WTC11 (cell line): ENCODE measurements around the gene MORN1.

ENCODE experiments used
- CTCF ChIP-seq: fragments of 200-600 bp; IDR thresholded peaks from 2 replicates; pipeline ENCODE4 v1.8.0; 2022; ENCODE audit warnings: antibody characterized with exemption
- NFYB ChIP-seq: sonication (generic); formaldehyde crosslinking; conservative IDR thresholded peaks from 2 replicates; pipeline ENCODE4 v1.8.0; 2022; ENCODE audit warnings: low read depth, missing genetic modification reagents
- SP1 ChIP-seq: sonication (generic); formaldehyde crosslinking; conservative IDR thresholded peaks from 2 replicates; pipeline ENCODE4 v1.8.1; 2022; ENCODE audit warnings: missing genetic modification reagents
- TF ChIP-seq, protein P1 (sequence below): sonication (generic); formaldehyde crosslinking; IDR thresholded peaks from 2 replicates; pipeline ENCODE4 v1.8.0; 2022; ENCODE audit warnings: mild to moderate bottlenecking, missing genetic modification reagents

GRCh38 chr1:2347896-2348295, 43.5 kb downstream of the MORN1 start:
- no peak for TF ChIP-seq SP1 (CRISPR knock-in tag)
- no peak for TF ChIP-seq CTCF
- TF ChIP-seq, protein P1, sequence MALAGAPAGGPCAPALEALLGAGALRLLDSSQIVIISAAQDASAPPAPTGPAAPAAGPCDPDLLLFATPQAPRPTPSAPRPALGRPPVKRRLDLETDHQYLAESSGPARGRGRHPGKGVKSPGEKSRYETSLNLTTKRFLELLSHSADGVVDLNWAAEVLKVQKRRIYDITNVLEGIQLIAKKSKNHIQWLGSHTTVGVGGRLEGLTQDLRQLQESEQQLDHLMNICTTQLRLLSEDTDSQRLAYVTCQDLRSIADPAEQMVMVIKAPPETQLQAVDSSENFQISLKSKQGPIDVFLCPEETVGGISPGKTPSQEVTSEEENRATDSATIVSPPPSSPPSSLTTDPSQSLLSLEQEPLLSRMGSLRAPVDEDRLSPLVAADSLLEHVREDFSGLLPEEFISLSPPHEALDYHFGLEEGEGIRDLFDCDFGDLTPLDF (CRISPR knock-in tag): no peak
- no peak for TF ChIP-seq NFYB (CRISPR knock-in tag)
